Measurements from ENCODE around the gene EXOC7. TPM values are rescaled to one million over a fixed set of nuclear protein-coding genes. Genes with fewer than 3 reads are reported as not detected.

Gene EXOC7
- total RNA-seq, 4 donors from 2014 or later = 113 to 160 (median 134) TPM

DNA sequence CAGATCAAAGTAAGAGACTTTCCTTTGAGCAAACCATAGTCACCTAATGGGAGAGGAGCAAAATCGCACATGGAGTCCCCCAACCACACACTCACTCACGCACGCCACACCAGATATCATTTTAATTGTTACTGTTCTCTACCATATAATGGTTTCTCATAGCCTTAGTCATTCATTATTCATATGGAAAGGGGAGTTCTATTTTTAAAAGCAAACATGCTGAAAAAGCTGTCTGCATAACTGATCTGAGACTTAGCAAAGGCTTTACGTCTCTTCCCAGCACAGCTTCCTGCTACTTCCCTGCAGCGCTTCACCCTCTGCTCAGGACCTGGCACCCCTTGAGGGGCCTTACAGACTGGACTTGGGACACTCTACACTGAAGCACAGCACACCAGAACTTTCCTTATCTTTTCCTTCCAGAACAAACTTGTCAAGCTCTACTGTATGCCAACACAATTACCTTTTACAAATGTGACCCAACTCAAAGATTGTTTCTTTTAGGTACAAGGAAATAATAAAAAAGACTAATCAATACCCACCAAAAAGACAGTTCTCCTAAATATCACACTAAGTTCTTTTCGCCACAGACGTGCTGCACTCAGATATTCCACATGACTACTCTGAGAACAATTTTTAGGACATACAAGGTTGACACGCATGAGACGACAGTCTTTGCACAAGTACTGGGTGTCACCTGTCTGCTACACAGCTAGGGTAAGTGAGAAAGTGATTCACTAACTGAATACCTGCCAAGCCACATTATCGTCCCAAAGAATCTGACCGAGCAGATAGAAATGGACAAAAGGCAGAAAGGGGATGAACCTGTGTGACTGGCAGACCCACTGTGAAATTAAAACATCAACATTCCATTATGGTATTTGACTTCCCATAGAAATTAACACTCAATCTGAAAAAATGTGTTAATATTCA, 52.8 kb downstream of the EXOC7 start:
- Histone ChIP-seq H3K9me3 (no peaks in the 10 kb centered on the region), H3K4me1 (no peaks in the 10 kb centered on the region), H3K27ac (peak overlapping the region in 1 of 4 donors; percentile 3), H3K36me3 (peaks cover 0 to 84% (median 0%) of the 10 kb centered on the region in 3 donors), H3K4me3 (no peak overlapping the region), H3K27me3 (no peaks in the 10 kb centered on the region)
- TF ChIP-seq, protein P1, sequence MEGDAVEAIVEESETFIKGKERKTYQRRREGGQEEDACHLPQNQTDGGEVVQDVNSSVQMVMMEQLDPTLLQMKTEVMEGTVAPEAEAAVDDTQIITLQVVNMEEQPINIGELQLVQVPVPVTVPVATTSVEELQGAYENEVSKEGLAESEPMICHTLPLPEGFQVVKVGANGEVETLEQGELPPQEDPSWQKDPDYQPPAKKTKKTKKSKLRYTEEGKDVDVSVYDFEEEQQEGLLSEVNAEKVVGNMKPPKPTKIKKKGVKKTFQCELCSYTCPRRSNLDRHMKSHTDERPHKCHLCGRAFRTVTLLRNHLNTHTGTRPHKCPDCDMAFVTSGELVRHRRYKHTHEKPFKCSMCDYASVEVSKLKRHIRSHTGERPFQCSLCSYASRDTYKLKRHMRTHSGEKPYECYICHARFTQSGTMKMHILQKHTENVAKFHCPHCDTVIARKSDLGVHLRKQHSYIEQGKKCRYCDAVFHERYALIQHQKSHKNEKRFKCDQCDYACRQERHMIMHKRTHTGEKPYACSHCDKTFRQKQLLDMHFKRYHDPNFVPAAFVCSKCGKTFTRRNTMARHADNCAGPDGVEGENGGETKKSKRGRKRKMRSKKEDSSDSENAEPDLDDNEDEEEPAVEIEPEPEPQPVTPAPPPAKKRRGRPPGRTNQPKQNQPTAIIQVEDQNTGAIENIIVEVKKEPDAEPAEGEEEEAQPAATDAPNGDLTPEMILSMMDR (IDR thresholded peaks at IDR 0.05) = no peak
- no peak for TF ChIP-seq POLR2A (IDR thresholded peaks at IDR 0.05)
- no peak for DNase-seq

DNA sequence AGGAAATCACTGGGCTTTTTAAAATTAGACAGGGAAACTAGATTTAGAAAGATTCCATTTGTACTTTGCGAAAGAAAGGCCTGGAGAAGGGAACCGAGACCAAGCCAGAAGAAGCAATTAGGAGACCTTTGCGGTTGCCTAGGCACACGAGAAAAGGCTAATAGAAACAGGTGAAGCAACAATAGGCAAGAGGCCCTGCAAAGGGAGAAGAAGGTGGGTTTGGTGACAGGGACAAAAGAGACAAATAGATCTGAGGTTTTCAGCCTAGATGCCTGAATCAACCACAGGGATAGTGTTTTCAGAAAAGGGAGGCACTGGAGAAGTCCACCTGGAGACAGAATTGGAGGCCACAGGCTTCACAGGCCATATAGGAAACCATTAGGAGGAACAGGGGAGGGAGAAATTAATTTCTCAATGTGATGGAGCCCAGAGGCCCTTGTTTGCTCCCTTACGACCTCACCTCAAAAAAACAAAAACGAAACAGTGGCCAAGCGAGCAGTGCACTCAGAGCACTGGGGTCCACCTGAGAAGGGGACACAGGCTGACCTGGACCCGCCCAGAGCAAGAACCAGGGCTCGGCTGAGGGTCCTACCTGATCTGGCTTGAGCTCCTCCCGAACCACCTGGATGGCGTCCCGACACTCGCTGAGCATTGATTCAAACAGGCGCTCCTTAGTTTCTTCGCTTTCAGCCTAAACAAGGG, 53.6 kb downstream of the EXOC7 start:
- Histone ChIP-seq H3K9me3 (no peaks in the 10 kb centered on the region), H3K36me3 (peaks cover 0 to 85% (median 0%) of the 10 kb centered on the region in 3 donors), H3K27me3 (no peaks in the 10 kb centered on the region), H3K4me1 (no peaks in the 10 kb centered on the region), H3K27ac (peak overlapping the region in 1 of 4 donors; percentile 24), H3K4me3 (no peak overlapping the region)
- TF ChIP-seq POLR2A (IDR thresholded peaks at IDR 0.05) = no peak
- TF ChIP-seq, protein P1 (IDR thresholded peaks at IDR 0.05) = no peak
- DNase-seq = no peak

DNA sequence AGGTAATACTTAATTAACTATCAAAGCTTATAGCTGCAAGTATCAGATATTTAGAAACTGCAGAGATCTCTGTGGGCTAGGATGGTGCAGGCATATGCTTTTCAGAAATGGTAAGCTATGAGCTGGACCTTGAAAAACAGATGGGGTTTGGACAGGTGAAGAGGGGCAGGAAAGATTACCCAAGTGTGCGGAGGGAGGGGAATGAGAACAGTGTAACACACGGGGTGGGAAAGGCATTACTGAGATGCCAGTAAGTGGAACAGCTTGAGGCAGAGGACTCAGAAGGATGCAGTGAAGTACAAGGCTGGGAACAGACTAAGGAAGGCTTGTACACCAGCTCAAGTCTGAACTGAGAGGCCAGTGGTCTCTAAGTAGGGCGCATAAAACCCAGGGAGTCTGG, 54.3 kb downstream of the EXOC7 start:
- DNase-seq = no peak
- H3K4me1 ChIP-seq = no peaks in the 10 kb centered on the region
- no peak overlapping the region for H3K4me3 ChIP-seq
- no peaks in the 10 kb centered on the region for H3K9me3 ChIP-seq
- H3K27me3 ChIP-seq = no peaks in the 10 kb centered on the region
- peak overlapping the region in 1 of 4 donors; percentile 24 for H3K27ac ChIP-seq
- H3K36me3 ChIP-seq = peaks cover 0 to 86% (median 0%) of the 10 kb centered on the region in 3 donors
- TF ChIP-seq POLR2A (IDR thresholded peaks at IDR 0.05) = no peak
- TF ChIP-seq, protein P1 (IDR thresholded peaks at IDR 0.05) = no peak

DNA sequence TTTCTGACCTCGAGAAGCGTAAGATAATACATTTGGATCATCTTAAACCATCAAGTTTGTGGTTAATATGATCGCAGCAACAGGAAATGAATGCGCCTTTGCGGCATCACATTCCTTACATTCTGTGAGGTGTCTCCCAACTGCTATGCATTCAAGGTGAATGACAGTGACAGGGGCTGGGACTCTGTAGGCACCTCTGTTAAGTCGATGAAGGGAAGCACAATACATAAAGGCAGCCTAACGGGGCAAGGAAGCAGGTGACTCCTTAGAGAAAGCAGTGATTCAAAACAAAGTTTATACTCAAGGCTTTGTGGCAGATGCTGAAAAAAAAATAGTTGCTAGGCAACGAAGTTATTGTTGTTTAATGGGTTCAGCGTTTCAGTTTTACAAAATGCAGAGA, 54.9 kb downstream of the EXOC7 start:
- Histone ChIP-seq H3K4me1 (no peaks in the 10 kb centered on the region), H3K36me3 (peaks cover 0 to 90% (median 0%) of the 10 kb centered on the region in 3 donors), H3K27ac (no peak overlapping the region), H3K4me3 (no peak overlapping the region), H3K9me3 (no peaks in the 10 kb centered on the region), H3K27me3 (no peaks in the 10 kb centered on the region)
- DNase-seq = no peak
- TF ChIP-seq POLR2A (IDR thresholded peaks at IDR 0.05) = no peak
- TF ChIP-seq, protein P1 (IDR thresholded peaks at IDR 0.05) = no peak

DNA sequence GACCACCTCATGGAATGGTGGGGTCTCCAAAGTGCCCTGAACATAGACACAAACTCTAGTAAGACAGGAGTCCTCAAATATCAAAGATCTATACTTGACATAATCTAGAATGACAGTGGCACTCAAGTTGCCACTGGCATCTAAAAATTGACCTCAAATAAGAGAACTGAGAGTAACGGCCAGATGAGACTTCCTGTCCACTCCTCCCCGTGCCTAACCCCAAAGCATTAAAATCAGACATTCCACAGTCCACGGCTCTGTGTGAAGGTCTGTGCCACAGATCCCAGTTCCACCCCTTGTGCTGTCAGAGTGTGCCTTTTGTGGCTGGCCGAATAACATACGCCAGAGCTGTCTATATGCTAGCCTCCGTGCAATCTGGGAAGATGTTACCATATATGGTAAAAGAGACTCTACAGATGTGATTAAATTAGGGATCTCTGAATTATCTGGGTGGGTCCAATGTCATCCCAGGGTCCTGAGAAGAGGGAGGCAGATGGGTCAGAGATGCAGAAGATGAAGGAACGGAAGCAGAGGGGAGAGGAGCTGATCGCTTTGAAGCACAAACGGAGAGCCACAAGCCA, 55.5 kb downstream of the EXOC7 start:
- H3K4me3 ChIP-seq = no peak overlapping the region
- H3K36me3 ChIP-seq = peaks cover 0 to 91% (median 0%) of the 10 kb centered on the region in 3 donors
- H3K4me1 ChIP-seq = no peaks in the 10 kb centered on the region
- no peak overlapping the region for H3K27ac ChIP-seq
- TF ChIP-seq, protein P1 (IDR thresholded peaks at IDR 0.05) = no peak
- no peak for TF ChIP-seq POLR2A (IDR thresholded peaks at IDR 0.05)
- no peaks in the 10 kb centered on the region for H3K9me3 ChIP-seq
- no peak for DNase-seq
- H3K27me3 ChIP-seq = no peaks in the 10 kb centered on the region
